ENCODE results near the gene DRG2.

Gene DRG2

GRCh38 chr17:18070861-18071340, 16.8 kb upstream of the DRG2 start:
- no peaks in the 10 kb centered on the region for H3K79me2 ChIP-seq (ENCODE audit: insufficient read depth, low read length)
- ATAC-seq (ENCODE audit: insufficient read depth, low read depth): no peak
- DNase-seq: no peak
- no peak overlapping the region for H3K9ac ChIP-seq (ENCODE audit: low read depth, low read length)
- H2AFZ ChIP-seq (ENCODE audit: low read depth, low read length): no peak overlapping the region
- no peak overlapping the region for H3K27ac ChIP-seq (ENCODE audit: low read length)
- H4K20me1 ChIP-seq (ENCODE audit: insufficient read depth, low read length): no peaks in the 10 kb centered on the region
- H3K9me3 ChIP-seq (ENCODE audit: insufficient read depth, low read length, severe bottlenecking): no peaks in the 10 kb centered on the region
- H3K36me3 ChIP-seq (ENCODE audit: insufficient read depth, low read length): peaks cover 14% of the 10 kb centered on the region; the same call in 1 of the 2 replicates
- no peaks in the 10 kb centered on the region for H3K27me3 ChIP-seq (ENCODE audit: insufficient read depth, low read length, poor library complexity)
- TF ChIP-seq CTCF (IDR thresholded peaks at IDR 0.05; ENCODE audit: borderline replicate concordance, extremely low read depth, low read length, poor library complexity, severe bottlenecking): no peak
- TF ChIP-seq EZH2 (IDR thresholded peaks at IDR 0.05; ENCODE audit: borderline replicate concordance, low read depth, low read length, severe bottlenecking): no peak
- no peaks in the 10 kb centered on the region for H3K4me1 ChIP-seq (ENCODE audit: insufficient read depth, low read length)
- H3K4me2 ChIP-seq (ENCODE audit: insufficient read depth, low read length): no peak overlapping the region
- H3K4me3 ChIP-seq (ENCODE audit: low read depth in 1 of 2, low read length in 2 of 2): no peak overlapping the region

DNA sequence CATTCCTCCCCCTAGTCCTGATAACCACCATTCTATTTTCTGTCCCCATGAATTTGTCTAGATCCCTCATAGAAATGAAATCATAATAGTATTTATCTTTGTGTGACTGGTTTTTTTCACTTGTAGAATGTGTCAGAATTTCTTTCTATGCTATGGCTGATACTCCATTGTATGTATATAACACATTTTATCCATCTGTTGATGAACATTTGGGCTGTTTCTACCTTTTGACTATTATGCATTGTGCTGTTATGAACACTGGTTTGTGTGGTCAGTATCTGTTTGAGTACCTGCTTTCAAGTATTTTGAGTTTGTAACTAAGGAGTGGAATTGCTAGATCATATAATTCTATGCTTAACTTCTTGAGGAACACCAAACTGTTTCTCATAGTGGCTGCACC, 16.0 kb upstream of the DRG2 start:
- H3K9me3 ChIP-seq (ENCODE audit: insufficient read depth, low read length, severe bottlenecking): no peaks in the 10 kb centered on the region
- no peaks in the 10 kb centered on the region for H4K20me1 ChIP-seq (ENCODE audit: insufficient read depth, low read length)
- H3K4me1 ChIP-seq (ENCODE audit: insufficient read depth, low read length): no peaks in the 10 kb centered on the region
- TF ChIP-seq EZH2 (IDR thresholded peaks at IDR 0.05; ENCODE audit: borderline replicate concordance, low read depth, low read length, severe bottlenecking) (no peak), CTCF (IDR thresholded peaks at IDR 0.05; ENCODE audit: borderline replicate concordance, extremely low read depth, low read length, poor library complexity, severe bottlenecking) (no peak)
- H3K36me3 ChIP-seq (ENCODE audit: insufficient read depth, low read length): peaks cover 7% of the 10 kb centered on the region; the same call in 1 of the 2 replicates
- no peak for DNase-seq
- no peak overlapping the region for H3K27ac ChIP-seq (ENCODE audit: low read length)
- ATAC-seq (ENCODE audit: insufficient read depth, low read depth): no peak
- no peak overlapping the region for H3K4me3 ChIP-seq (ENCODE audit: low read depth in 1 of 2, low read length in 2 of 2)
- H2AFZ ChIP-seq (ENCODE audit: low read depth, low read length): no peak overlapping the region
- no peaks in the 10 kb centered on the region for H3K79me2 ChIP-seq (ENCODE audit: insufficient read depth, low read length)
- H3K4me2 ChIP-seq (ENCODE audit: insufficient read depth, low read length): no peak overlapping the region
- no peak overlapping the region for H3K9ac ChIP-seq (ENCODE audit: low read depth, low read length)
- no peaks in the 10 kb centered on the region for H3K27me3 ChIP-seq (ENCODE audit: insufficient read depth, low read length, poor library complexity)

GRCh38 chr17:18074566-18075272, 13.0 kb upstream of the DRG2 start:
- Histone ChIP-seq H3K9me3 (ENCODE audit: insufficient read depth, low read length, severe bottlenecking) (no peaks in the 10 kb centered on the region), H3K4me2 (ENCODE audit: insufficient read depth, low read length) (no peak overlapping the region), H3K27ac (ENCODE audit: low read length) (no peak overlapping the region), H3K4me3 (ENCODE audit: low read depth in 1 of 2, low read length in 2 of 2) (no peak overlapping the region), H2AFZ (ENCODE audit: low read depth, low read length) (no peak overlapping the region), H3K27me3 (ENCODE audit: insufficient read depth, low read length, poor library complexity) (no peaks in the 10 kb centered on the region), H4K20me1 (ENCODE audit: insufficient read depth, low read length) (no peaks in the 10 kb centered on the region), H3K9ac (ENCODE audit: low read depth, low read length) (no peak overlapping the region), H3K4me1 (ENCODE audit: insufficient read depth, low read length) (no peaks in the 10 kb centered on the region), H3K79me2 (ENCODE audit: insufficient read depth, low read length) (no peaks in the 10 kb centered on the region), H3K36me3 (ENCODE audit: insufficient read depth, low read length) (no peaks in the 10 kb centered on the region)
- no peak for DNase-seq
- TF ChIP-seq CTCF (IDR thresholded peaks at IDR 0.05; ENCODE audit: borderline replicate concordance, extremely low read depth, low read length, poor library complexity, severe bottlenecking): no peak
- no peak for TF ChIP-seq EZH2 (IDR thresholded peaks at IDR 0.05; ENCODE audit: borderline replicate concordance, low read depth, low read length, severe bottlenecking)
- ATAC-seq (ENCODE audit: insufficient read depth, low read depth): no peak
